Activated T-cell treated with anti-CD3 and anti-CD28 coated beads, Interleukin-2, amount 50 U/mL, for 4 hours (primary cell): ENCODE data around the gene ABCD4. TPM values are rescaled to one million over a fixed set of nuclear protein-coding genes. Genes with fewer than 3 reads are reported as not detected.
A peak's percentile ranks its signal among the peaks of the same experiment; 100 is the strongest.
"Not testable (repeated sequence)": the region's sequence is repeated elsewhere in the genome, so short reads cannot be mapped to it uniquely, and the experiment has no call there.

Experiments
- ATAC-seq, 2 donors: fragments of 200-7000 bp; cut with Tn5 transposase; one replicate each; pipeline ENCODE4 v1.10.0; 2021
- DNase-seq: peaks from one replicate; pipeline ENCODE4 v3.0.0-alpha.2; 2020
- H3K27me3 Mint-ChIP-seq: one replicate; pipeline ENCODE4 v1.8.0; 2021; ENCODE audit warnings: low read depth, mixed read lengths
- H3K36me3 Mint-ChIP-seq: one replicate; pipeline ENCODE4 v1.8.0; 2022; ENCODE audit warnings: mixed read lengths; ENCODE audit not compliant: insufficient read depth
- H3K4me1 Mint-ChIP-seq: one replicate; pipeline ENCODE4 v1.8.0; 2021; ENCODE audit warnings: low read depth, mixed read lengths
- H3K4me3 Mint-ChIP-seq: one replicate; pipeline ENCODE4 v1.8.0; 2021; ENCODE audit warnings: mild to moderate bottlenecking, moderate library complexity, mixed read lengths
- H3K9me3 Mint-ChIP-seq: one replicate; pipeline ENCODE4 v1.8.0; 2021; ENCODE audit warnings: mixed read lengths
- total RNA-seq, 3 donors: library from RNA; stranded (reverse); gene quantifications; one replicate each; pipeline ENCODE4 v1.2.1, GENCODE V29; 2021

ABCD4 gene
- 10 to 100 TPM; 30.4 to 35.7 (median 32.0) TPM for total RNA-seq

- peak; percentile 96 to 97 for ATAC-seq
- Mint-ChIP-seq H3K4me1 (peaks cover 24% of the 10 kb centered on the region), H3K27me3 (no peaks in the 10 kb centered on the region), H3K9me3 (no peaks in the 10 kb centered on the region), H3K36me3 (peaks cover 11% of the 10 kb centered on the region), H3K4me3 (peak within 1 kb of the TSS; percentile 99)
- peak; percentile 78 for DNase-seq
Observed at GRCh38 chr14:74302634-74303569, at the start of gene ABCD4. Gene ABCD4 (minus strand): TSS chr14:74302934. CDS start chr14:74302912, 22 bp downstream.

DNA sequence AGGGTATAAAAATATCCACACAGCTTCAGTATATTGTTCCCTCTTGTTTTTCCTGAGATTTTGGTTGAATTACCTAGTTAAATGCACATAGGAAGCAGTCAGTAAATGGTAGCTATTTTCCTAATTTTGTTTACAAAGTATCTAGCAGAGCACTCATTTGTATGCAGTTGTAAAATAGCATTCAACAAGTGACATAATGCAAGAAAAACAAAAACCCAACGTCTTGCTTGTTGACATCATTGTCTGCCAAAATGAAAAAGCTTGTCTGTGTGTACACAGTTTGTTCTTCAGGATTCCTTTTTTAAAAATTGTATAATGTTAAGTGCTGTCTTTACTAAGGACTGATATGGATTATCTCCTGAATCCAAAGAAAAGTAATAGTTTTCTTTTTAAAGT is 48.2 kb upstream of the ABCD4 start:
- Mint-ChIP-seq H3K9me3 (no peaks in the 10 kb centered on the region), H3K4me1 (no peaks in the 10 kb centered on the region), H3K27me3 (peaks cover 2% of the 10 kb centered on the region), H3K4me3 (no peak overlapping the region), H3K36me3 (no peaks in the 10 kb centered on the region)
- DNase-seq (no peak), ATAC-seq (no peak)

- H3K4me3 Mint-ChIP-seq = no peak overlapping the region
- H3K27me3 Mint-ChIP-seq = peaks cover 2% of the 10 kb centered on the region
- H3K4me1 Mint-ChIP-seq = no peaks in the 10 kb centered on the region
- no peaks in the 10 kb centered on the region for H3K36me3 Mint-ChIP-seq
- no peak for ATAC-seq
- DNase-seq = no peak
- no peaks in the 10 kb centered on the region for H3K9me3 Mint-ChIP-seq
Observed at GRCh38 chr14:74350211-74350927, 47.6 kb upstream of the ABCD4 start.

- peaks cover 2% of the 10 kb centered on the region for H3K27me3 Mint-ChIP-seq
- H3K4me3 Mint-ChIP-seq = no peak overlapping the region
- no peaks in the 10 kb centered on the region for H3K4me1 Mint-ChIP-seq
- ATAC-seq (no peak), DNase-seq (no peak)
- H3K9me3 Mint-ChIP-seq = no peaks in the 10 kb centered on the region
- no peaks in the 10 kb centered on the region for H3K36me3 Mint-ChIP-seq
Observed at GRCh38 chr14:74349757-74350156, 47.0 kb upstream of the ABCD4 start.

- Mint-ChIP-seq H3K4me1 (no peaks in the 10 kb centered on the region), H3K4me3 (no peak overlapping the region), H3K27me3 (peaks cover 2% of the 10 kb centered on the region), H3K36me3 (no peaks in the 10 kb centered on the region), H3K9me3 (no peaks in the 10 kb centered on the region)
- DNase-seq (no peak), ATAC-seq (no peak)
Observed at GRCh38 chr14:74348735-74349463, 46.2 kb upstream of the ABCD4 start.

GRCh38 chr14:74348241-74348734 is 45.6 kb upstream of the ABCD4 start, which contains the start of gene VRTN:
Gene VRTN (plus strand): TSS chr14:74348471. CDS start chr14:74356784, 8,313 bp downstream.
- ATAC-seq = no peak
- H3K4me1 Mint-ChIP-seq = no peaks in the 10 kb centered on the region
- H3K9me3 Mint-ChIP-seq = no peaks in the 10 kb centered on the region
- no peak within 1 kb of the TSS for H3K4me3 Mint-ChIP-seq
- H3K36me3 Mint-ChIP-seq = no peaks in the 10 kb centered on the region
- DNase-seq = no peak
- H3K27me3 Mint-ChIP-seq = peaks cover 4% of the 10 kb centered on the region

- Mint-ChIP-seq H3K4me3 (no peak overlapping the region), H3K36me3 (no peaks in the 10 kb centered on the region), H3K4me1 (no peaks in the 10 kb centered on the region), H3K27me3 (peaks cover 6% of the 10 kb centered on the region), H3K9me3 (no peaks in the 10 kb centered on the region)
- ATAC-seq = no peak
- no peak for DNase-seq
Observed at GRCh38 chr14:74347795-74348100, 45.0 kb upstream of the ABCD4 start.

- H3K4me1 Mint-ChIP-seq = no peaks in the 10 kb centered on the region
- no peaks in the 10 kb centered on the region for H3K36me3 Mint-ChIP-seq
- H3K27me3 Mint-ChIP-seq = peaks cover 4% of the 10 kb centered on the region
- ATAC-seq (no peak), DNase-seq (no peak)
- no peak overlapping the region for H3K4me3 Mint-ChIP-seq
- no peaks in the 10 kb centered on the region for H3K9me3 Mint-ChIP-seq
Observed at GRCh38 chr14:74347097-74347794, 44.5 kb upstream of the ABCD4 start.

GRCh38 chr14:74346341-74346740 is 43.6 kb upstream of the ABCD4 start:
- no peak overlapping the region for H3K4me3 Mint-ChIP-seq
- peaks cover 4% of the 10 kb centered on the region for H3K27me3 Mint-ChIP-seq
- ATAC-seq = no peak
- H3K36me3 Mint-ChIP-seq = no peaks in the 10 kb centered on the region
- DNase-seq = no peak
- H3K9me3 Mint-ChIP-seq = no peaks in the 10 kb centered on the region
- H3K4me1 Mint-ChIP-seq = no peaks in the 10 kb centered on the region

DNA sequence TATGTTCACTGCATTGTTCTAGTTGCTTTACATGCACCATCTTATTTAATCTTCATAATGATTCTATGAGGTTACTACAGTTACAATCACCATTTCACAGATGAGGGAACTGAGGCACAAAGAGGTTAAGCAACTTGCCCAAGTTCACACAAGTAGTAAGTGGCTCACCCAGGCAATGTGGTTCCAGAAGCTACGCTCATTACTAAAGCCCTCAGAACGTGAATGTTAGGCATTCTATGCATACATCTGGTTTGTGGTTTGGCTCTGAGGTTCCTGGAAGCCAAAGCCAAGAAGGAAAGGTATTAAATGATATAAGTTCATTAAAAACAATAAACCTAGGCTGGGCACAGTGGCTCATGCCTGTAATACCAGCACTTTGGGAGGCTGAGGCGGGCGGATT is 31.2 kb upstream of the ABCD4 start:
- Mint-ChIP-seq H3K4me3 (no peak overlapping the region), H3K27me3 (peaks cover 5% of the 10 kb centered on the region), H3K4me1 (no peaks in the 10 kb centered on the region), H3K36me3 (no peaks in the 10 kb centered on the region), H3K9me3 (no peaks in the 10 kb centered on the region)
- no peak for ATAC-seq
- DNase-seq = no peak

GRCh38 chr14:74329950-74330552 is 27.3 kb upstream of the ABCD4 start:
- not testable (repeated sequence) for ATAC-seq, H3K4me1 Mint-ChIP-seq, DNase-seq, H3K4me3 Mint-ChIP-seq, H3K36me3 Mint-ChIP-seq, H3K9me3 Mint-ChIP-seq, H3K27me3 Mint-ChIP-seq

DNA sequence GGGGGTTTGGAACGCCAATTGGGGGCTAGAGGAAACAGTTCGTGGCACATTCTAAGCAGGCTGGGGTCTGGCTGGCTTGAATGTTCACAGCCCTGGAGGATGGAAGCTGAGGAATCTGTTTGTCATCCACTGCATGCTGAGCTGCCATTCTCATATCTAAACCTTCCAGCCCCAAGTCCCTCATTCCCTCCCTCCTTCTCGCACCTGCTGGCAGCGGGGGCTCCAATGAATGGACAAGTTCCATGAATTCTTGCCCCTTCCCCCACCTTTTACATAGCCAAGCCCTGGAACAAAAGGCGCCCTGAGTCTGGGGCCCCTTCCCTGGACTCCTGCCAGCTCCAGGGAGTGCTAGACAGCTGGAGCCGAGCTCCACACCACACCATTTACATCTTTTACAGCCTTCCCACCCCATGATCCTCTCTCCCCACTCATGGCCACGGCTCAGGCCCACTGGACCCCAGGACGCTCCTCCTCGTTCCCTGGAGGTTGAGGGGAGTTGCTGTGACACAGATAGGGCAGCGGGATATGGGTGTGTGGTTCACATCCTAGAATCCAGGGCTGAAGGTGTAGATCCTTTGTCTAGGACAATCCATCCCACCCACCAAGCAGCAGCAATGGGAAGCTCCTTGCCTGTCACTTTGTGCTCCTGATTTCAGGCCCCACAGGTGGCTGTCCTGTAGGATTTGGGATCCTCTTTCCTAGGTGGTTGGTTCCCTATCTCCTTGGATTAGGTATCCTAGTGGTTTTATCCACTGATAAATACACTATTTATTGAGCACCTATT is 23.8 kb upstream of the ABCD4 start:
- H3K27me3 Mint-ChIP-seq = peaks cover 14% of the 10 kb centered on the region
- no peaks in the 10 kb centered on the region for H3K36me3 Mint-ChIP-seq
- H3K4me3 Mint-ChIP-seq = no peak overlapping the region
- ATAC-seq (no peak), DNase-seq (no peak)
- H3K4me1 Mint-ChIP-seq = no peaks in the 10 kb centered on the region
- H3K9me3 Mint-ChIP-seq = no peaks in the 10 kb centered on the region

DNA sequence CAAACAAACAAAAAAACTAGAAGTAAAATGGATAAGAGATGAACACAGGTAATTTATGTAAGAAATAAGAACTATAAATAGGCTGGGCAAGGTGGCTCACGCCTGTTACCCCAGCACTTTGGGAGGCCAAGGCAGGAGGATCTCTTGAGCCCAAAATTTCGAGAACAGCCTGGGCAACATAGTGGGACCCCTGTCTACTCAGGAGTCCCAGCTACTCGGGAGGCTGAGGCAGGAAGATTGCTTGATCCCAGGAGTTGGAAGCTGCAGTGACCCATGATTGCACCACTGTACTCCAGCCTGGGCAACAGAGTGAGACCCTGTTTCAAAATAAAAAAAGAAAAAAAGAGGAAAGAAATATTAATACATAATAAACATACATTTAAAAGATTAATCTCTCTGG is 22.7 kb upstream of the ABCD4 start:
- Mint-ChIP-seq H3K9me3 (no peaks in the 10 kb centered on the region), H3K4me3 (no peak overlapping the region), H3K27me3 (peaks cover 18% of the 10 kb centered on the region), H3K36me3 (no peaks in the 10 kb centered on the region), H3K4me1 (no peaks in the 10 kb centered on the region)
- ATAC-seq = no peak
- no peak for DNase-seq
